Stimulated activated CD4-positive, alpha-beta T cell treated with anti-CD3 and anti-CD28 coated beads, Interleukin-12 subunit alpha, Interleukin-12 subunit beta, amount 100 ng/mL, for 24 hours (primary cell): ENCODE measurements around the gene VPS13D.
A peak's percentile ranks its signal among the peaks of the same experiment; 100 is the strongest.

Experiments
- DNase-seq, 2 experiments: peaks; one replicate each; pipeline ENCODE4 v3.0.0-alpha.2; 2020; ENCODE audit warnings: low read depth in 2 of 2

The VPS13D gene

GRCh38 chr1:12432897-12433296 lies 203.1 kb downstream of the VPS13D start:
- no peak for DNase-seq

- DNase-seq, result no peak
Measured at GRCh38 chr1:12433323-12434053, 203.7 kb downstream of the VPS13D start.

- peak; percentile 26 to 62 for DNase-seq
Measured at GRCh38 chr1:12434174-12434573, 204.3 kb downstream of the VPS13D start.

- no peak for DNase-seq
Measured at GRCh38 chr1:12434686-12435085, 204.9 kb downstream of the VPS13D start.

- peak; percentile 23 to 39 for DNase-seq
Measured at GRCh38 chr1:12435639-12436344, 206.0 kb downstream of the VPS13D start.

- DNase-seq, result no peak
Measured at GRCh38 chr1:12436345-12436658, 206.5 kb downstream of the VPS13D start.

- no peak for DNase-seq
Measured at GRCh38 chr1:12436817-12437599, 207.2 kb downstream of the VPS13D start.

GRCh38 chr1:12437629-12438028 lies 207.8 kb downstream of the VPS13D start:
- no peak for DNase-seq

GRCh38 chr1:12438349-12438924 lies 208.6 kb downstream of the VPS13D start:
- peak in 1 of 2 experiments; percentile 37 for DNase-seq

GRCh38 chr1:12439073-12439472 lies 209.2 kb downstream of the VPS13D start:
- DNase-seq, result no peak

GRCh38 chr1:12441414-12442105 lies 211.7 kb downstream of the VPS13D start:
- no peak for DNase-seq

GRCh38 chr1:12442217-12442616 lies 212.4 kb downstream of the VPS13D start:
- no peak for DNase-seq

GRCh38 chr1:12443151-12443550 lies 213.3 kb downstream of the VPS13D start:
- no peak for DNase-seq

- no peak for DNase-seq
Measured at GRCh38 chr1:12444329-12444841, 214.6 kb downstream of the VPS13D start.

GRCh38 chr1:12445257-12445656 lies 215.4 kb downstream of the VPS13D start:
- DNase-seq, result no peak

GRCh38 chr1:12446593-12446992 lies 216.8 kb downstream of the VPS13D start:
- DNase-seq, result no peak

- DNase-seq, result no peak
Measured at GRCh38 chr1:12447307-12447706, 217.5 kb downstream of the VPS13D start.

- no peak for DNase-seq
Measured at GRCh38 chr1:12447849-12448312, 218.1 kb downstream of the VPS13D start.

GRCh38 chr1:12448746-12449177 lies 218.9 kb downstream of the VPS13D start:
- DNase-seq, result no peak

- DNase-seq, result no peak
Measured at GRCh38 chr1:12450090-12450755, 220.4 kb downstream of the VPS13D start.
